SH-SY5Y (cell line): ENCODE results near the gene MYO18B.

ENCODE experiments used
- GATA2 ChIP-seq: IDR thresholded peaks from 2 replicates; pipeline ENCODE4 v1.6.1; 2011; ENCODE audit warnings: mild to moderate bottlenecking, low read depth, low read length
- GATA3 ChIP-seq: IDR thresholded peaks from 2 replicates; pipeline ENCODE4 v1.6.1; 2011; ENCODE audit warnings: low read depth, mild to moderate bottlenecking, low read length, moderate library complexity

DNA sequence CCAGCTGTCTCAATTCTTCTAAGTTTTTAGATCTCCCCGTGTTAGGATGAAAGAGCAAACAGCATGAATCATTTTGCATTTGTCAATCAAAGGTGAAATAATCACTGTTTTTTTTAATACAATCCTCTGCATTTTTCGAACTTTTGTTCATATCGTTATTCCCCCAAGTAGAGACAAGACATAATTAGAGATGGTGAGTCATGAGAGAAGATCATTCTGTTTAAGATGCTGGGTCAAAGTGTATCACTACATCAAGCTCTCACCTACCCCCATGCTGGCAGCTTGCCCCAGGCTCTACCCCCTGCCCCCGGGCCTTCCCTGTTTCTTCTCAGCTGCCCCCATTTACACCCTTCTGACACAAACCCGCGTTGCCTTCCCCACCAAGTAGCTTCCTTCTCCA, 30.5 kb upstream of the MYO18B start:
- TF ChIP-seq GATA3 (no peak), GATA2 (no peak)
